Inflammatory macrophage (primary cell): ENCODE measurements around the gene MYEOV.

ENCODE experiments used
- DNase-seq, 2 donors: peaks; one replicate each; pipeline ENCODE4 v3.0.0-alpha.2; 2020 to 2022

Gene MYEOV

GRCh38 chr11:69302447-69303020 lies 8.6 kb downstream of the MYEOV start:
- DNase-seq = no peak

GRCh38 chr11:69303427-69303826 lies 9.5 kb downstream of the MYEOV start:
- DNase-seq = no peak

- DNase-seq = no peak
Measured at GRCh38 chr11:69304258-69304657, 10.3 kb downstream of the MYEOV start.

- no peak for DNase-seq
Measured at GRCh38 chr11:69304686-69305085, 10.7 kb downstream of the MYEOV start.

- DNase-seq = no peak
Measured at GRCh38 chr11:69305885-69306540, 12.1 kb downstream of the MYEOV start.

- DNase-seq = no peak
Measured at GRCh38 chr11:69306821-69307220, 12.9 kb downstream of the MYEOV start.

GRCh38 chr11:69307421-69307820 lies 13.5 kb downstream of the MYEOV start:
- no peak for DNase-seq

GRCh38 chr11:69307871-69308431 lies 14.0 kb downstream of the MYEOV start:
- DNase-seq = no peak

GRCh38 chr11:69308491-69308911 lies 14.5 kb downstream of the MYEOV start:
- DNase-seq = no peak

GRCh38 chr11:69308936-69309615 lies 15.1 kb downstream of the MYEOV start:
- no peak for DNase-seq

- no peak for DNase-seq
Measured at GRCh38 chr11:69309631-69310280, 15.8 kb downstream of the MYEOV start.

GRCh38 chr11:69310351-69310750 lies 16.4 kb downstream of the MYEOV start:
- no peak for DNase-seq

GRCh38 chr11:69310934-69311766 lies 17.2 kb downstream of the MYEOV start:
- peak in 1 of 2 donors; percentile 44 for DNase-seq

GRCh38 chr11:69311767-69312385 lies 17.9 kb downstream of the MYEOV start:
- DNase-seq = peak in 1 of 2 donors; percentile 34

GRCh38 chr11:69312453-69313404 lies 18.8 kb downstream of the MYEOV start:
- DNase-seq = no peak

GRCh38 chr11:69313992-69314391 lies 20.0 kb downstream of the MYEOV start:
- DNase-seq = no peak

GRCh38 chr11:69314555-69314954 lies 20.6 kb downstream of the MYEOV start:
- no peak for DNase-seq

- peak; percentile 25 to 38 for DNase-seq
Measured at GRCh38 chr11:69316956-69317355, 23.0 kb downstream of the MYEOV start.

GRCh38 chr11:69317401-69318092 lies 23.6 kb downstream of the MYEOV start:
- DNase-seq = no peak

GRCh38 chr11:69318093-69318420 lies 24.1 kb downstream of the MYEOV start:
- DNase-seq = no peak
